Measurements from ENCODE around the gene OVCH1. TPM values are rescaled to one million over a fixed set of nuclear protein-coding genes. Genes with fewer than 3 reads are reported as not detected.

The OVCH1 gene, protein sequence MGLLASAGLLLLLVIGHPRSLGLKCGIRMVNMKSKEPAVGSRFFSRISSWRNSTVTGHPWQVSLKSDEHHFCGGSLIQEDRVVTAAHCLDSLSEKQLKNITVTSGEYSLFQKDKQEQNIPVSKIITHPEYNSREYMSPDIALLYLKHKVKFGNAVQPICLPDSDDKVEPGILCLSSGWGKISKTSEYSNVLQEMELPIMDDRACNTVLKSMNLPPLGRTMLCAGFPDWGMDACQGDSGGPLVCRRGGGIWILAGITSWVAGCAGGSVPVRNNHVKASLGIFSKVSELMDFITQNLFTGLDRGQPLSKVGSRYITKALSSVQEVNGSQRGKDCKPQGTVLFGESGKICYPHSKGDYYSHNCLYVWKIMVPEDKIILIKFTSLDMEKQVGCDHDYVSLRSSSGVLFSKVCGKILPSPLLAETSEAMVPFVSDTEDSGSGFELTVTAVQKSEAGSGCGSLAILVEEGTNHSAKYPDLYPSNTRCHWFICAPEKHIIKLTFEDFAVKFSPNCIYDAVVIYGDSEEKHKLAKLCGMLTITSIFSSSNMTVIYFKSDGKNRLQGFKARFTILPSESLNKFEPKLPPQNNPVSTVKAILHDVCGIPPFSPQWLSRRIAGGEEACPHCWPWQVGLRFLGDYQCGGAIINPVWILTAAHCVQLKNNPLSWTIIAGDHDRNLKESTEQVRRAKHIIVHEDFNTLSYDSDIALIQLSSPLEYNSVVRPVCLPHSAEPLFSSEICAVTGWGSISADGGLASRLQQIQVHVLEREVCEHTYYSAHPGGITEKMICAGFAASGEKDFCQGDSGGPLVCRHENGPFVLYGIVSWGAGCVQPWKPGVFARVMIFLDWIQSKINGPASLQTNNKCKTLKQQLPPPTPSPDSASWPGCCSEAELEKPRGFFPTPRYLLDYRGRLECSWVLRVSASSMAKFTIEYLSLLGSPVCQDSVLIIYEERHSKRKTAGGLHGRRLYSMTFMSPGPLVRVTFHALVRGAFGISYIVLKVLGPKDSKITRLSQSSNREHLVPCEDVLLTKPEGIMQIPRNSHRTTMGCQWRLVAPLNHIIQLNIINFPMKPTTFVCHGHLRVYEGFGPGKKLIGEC
- total RNA-seq (2014; rRNA removed; shearing (Covaris generic)), result 0.45 and 0.76 TPM in 2 replicates

- Histone ChIP-seq H3K36me3 (peaks cover 18% of the 10 kb centered on the region; the same call in 1 of the 2 replicates), H3K4me3 (no peak within 1 kb of the TSS), H3K27me3 (no peaks in the 10 kb centered on the region), H3K27ac (no peak within 1 kb of the TSS), H3K4me1 (no peaks in the 10 kb centered on the region), H3K9me3 (replicated peaks) (no peaks in the 10 kb centered on the region)
- DNase-seq, result no peak
Measured at GRCh38 chr12:29497588-29497987, at the start of gene OVCH1. OVCH1 (minus strand) TSS chr12:29497686; CDS start chr12:29497686, 0 bp downstream.

GRCh38 chr12:29547151-29547632, 49.7 kb upstream of the OVCH1 start:
- H3K9me3 ChIP-seq (replicated peaks), result 0 out of 2 replicates have a peak, but pooled peaks cover 2% of the 10 kb centered on the region
- H3K36me3 ChIP-seq, result peaks cover 29% of the 10 kb centered on the region
- H3K4me1 ChIP-seq, result peaks cover 25% of the 10 kb centered on the region
- no peak overlapping the region for H3K4me3 ChIP-seq
- DNase-seq, result peak in 1 of 2 experiments; percentile 19
- peak overlapping the region; percentile 80 for H3K27ac ChIP-seq
- no peaks in the 10 kb centered on the region for H3K27me3 ChIP-seq

DNA sequence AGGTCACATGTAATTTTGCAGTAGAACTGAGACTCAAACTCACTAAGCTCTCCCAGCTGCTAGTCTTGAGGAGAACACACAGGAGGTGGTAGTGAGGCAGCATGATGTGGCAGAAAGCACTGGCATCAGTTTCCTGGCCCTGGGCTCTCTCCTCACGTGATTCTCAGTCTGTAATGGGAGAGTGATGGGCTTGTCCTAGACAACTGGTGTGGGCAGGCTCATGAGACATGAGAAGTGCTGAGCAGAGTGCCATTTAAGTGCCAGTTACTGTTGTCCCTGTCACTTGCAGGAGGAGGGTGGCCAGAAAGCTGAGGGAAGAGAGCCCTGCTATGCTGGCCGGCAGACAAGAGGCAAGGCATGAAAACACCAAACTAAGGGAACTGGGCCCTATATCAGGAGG, 48.5 kb upstream of the OVCH1 start:
- DNase-seq, result peak in 1 of 2 experiments; percentile 17
- H3K27ac ChIP-seq, result no peak overlapping the region
- 0 out of 2 replicates have a peak, but pooled peaks cover 2% of the 10 kb centered on the region for H3K9me3 ChIP-seq (replicated peaks)

DNA sequence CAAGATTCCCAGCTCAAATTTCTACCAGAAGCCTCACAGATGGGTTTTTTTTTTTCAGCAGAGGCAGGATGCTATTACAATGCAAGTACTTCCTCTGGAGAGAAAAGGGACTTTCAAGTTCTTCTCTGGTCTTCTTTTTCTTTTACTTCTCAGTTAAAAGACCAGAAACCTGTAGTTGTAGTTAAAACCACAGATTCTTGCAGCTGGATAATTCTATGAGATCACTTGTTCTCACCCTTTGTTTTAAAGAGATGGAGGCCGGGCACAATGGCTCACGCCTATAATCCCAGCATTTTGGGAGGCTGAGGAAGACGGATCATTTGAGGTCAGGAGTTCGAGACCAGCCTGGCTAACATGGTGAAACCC, 47.6 kb upstream of the OVCH1 start:
- Histone ChIP-seq H3K27me3 (no peaks in the 10 kb centered on the region), H3K9me3 (replicated peaks) (0 out of 2 replicates have a peak, but pooled peaks cover 2% of the 10 kb centered on the region), H3K36me3 (peaks cover 32% of the 10 kb centered on the region), H3K27ac (no peak overlapping the region), H3K4me3 (no peak overlapping the region), H3K4me1 (peaks cover 25% of the 10 kb centered on the region)
- no peak for DNase-seq

More for the DNA sequence above, 48.5 kb upstream of the OVCH1 start:
- H3K4me1 ChIP-seq, result peaks cover 25% of the 10 kb centered on the region
- H3K27me3 ChIP-seq, result no peaks in the 10 kb centered on the region
- H3K4me3 ChIP-seq, result no peak overlapping the region
- H3K36me3 ChIP-seq, result peaks cover 32% of the 10 kb centered on the region

DNA sequence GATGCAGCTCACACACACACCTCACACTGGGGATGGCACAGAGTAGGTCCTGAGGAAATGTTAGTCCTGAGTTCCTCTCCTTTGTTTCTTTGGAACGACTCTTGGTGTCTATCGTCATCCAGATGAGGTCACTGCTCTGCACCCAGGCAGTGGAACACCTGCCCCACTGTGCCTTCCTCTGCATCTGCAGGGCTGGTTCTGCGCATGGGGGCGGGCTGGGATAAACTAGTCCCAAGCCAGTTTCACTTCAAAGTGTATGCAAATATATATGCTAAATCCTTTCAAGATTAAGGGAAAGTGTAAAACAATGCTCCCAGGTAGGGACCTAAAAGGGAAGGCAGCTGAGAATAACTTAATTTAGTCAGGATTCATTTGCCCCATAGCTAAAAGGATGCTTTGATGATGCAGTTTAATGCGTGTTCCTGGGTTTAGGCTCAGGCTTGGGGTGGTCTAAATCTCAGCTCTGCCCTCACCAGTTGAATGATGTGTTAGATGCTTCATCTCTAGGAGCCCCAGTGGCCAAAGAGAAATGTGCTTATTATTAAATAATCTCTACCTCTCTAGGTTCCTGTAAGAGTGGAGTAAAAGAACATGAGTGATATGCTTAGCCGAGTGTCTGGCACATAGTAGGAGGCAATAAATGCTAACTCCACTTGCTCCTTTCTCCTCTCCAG, 47.1 kb upstream of the OVCH1 start:
- H3K4me1 ChIP-seq, result peaks cover 25% of the 10 kb centered on the region
- H3K4me3 ChIP-seq, result no peak overlapping the region
- no peak for DNase-seq
- 0 out of 2 replicates have a peak, but pooled peaks cover 2% of the 10 kb centered on the region for H3K9me3 ChIP-seq (replicated peaks)
- no peak overlapping the region for H3K27ac ChIP-seq
- H3K27me3 ChIP-seq, result no peaks in the 10 kb centered on the region
- peaks cover 32% of the 10 kb centered on the region for H3K36me3 ChIP-seq

- peaks cover 29% of the 10 kb centered on the region for H3K36me3 ChIP-seq
- peaks cover 20% of the 10 kb centered on the region for H3K4me1 ChIP-seq
- no peaks in the 10 kb centered on the region for H3K9me3 ChIP-seq (replicated peaks)
- H3K4me3 ChIP-seq, result no peak overlapping the region
- DNase-seq, result no peak
- no peak overlapping the region for H3K27ac ChIP-seq
- H3K27me3 ChIP-seq, result no peaks in the 10 kb centered on the region
Measured at GRCh38 chr12:29543036-29543435, 45.5 kb upstream of the OVCH1 start.

GRCh38 chr12:29537298-29537697, 39.8 kb upstream of the OVCH1 start:
- Histone ChIP-seq H3K27me3 (no peaks in the 10 kb centered on the region), H3K36me3 (peaks cover 35% of the 10 kb centered on the region), H3K4me3 (no peak overlapping the region), H3K4me1 (peaks cover 13% of the 10 kb centered on the region), H3K27ac (no peak overlapping the region), H3K9me3 (replicated peaks) (no peaks in the 10 kb centered on the region)
- DNase-seq, result no peak

- Histone ChIP-seq H3K36me3 (peaks cover 42% of the 10 kb centered on the region), H3K4me3 (no peak overlapping the region), H3K4me1 (peaks cover 13% of the 10 kb centered on the region), H3K27ac (peak overlapping the region; percentile 41; the same call in 1 of the 2 replicates), H3K9me3 (replicated peaks) (no peaks in the 10 kb centered on the region), H3K27me3 (no peaks in the 10 kb centered on the region)
- DNase-seq, result peak in 1 of 2 experiments; percentile 29
Measured at GRCh38 chr12:29534935-29535334, 37.4 kb upstream of the OVCH1 start.

DNA sequence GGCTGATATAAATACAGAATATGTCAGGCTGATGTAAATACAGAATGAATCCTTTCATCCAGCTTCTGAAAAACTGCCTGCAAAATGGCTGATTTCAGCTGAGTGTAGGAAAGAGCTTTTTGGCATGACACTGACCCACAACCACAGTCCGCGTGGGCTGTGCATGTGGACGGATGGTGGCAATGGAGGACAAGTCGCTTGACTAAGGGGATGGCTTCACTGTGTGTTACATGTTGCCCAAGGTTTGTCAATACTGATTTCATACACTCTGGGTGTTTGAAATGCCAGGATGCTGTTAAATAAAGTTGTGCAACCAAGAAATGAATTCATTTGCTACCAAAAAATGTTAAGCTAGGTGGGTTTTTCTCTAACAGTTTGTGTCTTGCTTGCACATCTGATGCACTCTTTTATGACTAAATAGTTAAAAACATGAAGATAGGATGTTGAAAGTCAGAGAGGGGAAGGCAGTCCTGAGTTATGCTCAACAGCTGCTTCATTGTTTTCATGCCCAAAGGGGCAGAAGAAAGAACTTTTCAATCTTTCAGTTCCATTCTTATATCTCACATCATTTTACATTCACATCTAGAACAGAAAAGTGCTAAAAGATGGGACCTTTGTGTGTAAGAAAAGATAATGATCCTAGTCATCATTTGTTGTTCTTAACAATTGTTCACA, 36.5 kb upstream of the OVCH1 start:
- Histone ChIP-seq H3K36me3 (peaks cover 42% of the 10 kb centered on the region), H3K27ac (peak overlapping the region; percentile 41), H3K4me3 (no peak overlapping the region), H3K4me1 (peaks cover 13% of the 10 kb centered on the region), H3K9me3 (replicated peaks) (no peaks in the 10 kb centered on the region), H3K27me3 (no peaks in the 10 kb centered on the region)
- DNase-seq, result peak in 1 of 2 experiments; percentile 46

DNA sequence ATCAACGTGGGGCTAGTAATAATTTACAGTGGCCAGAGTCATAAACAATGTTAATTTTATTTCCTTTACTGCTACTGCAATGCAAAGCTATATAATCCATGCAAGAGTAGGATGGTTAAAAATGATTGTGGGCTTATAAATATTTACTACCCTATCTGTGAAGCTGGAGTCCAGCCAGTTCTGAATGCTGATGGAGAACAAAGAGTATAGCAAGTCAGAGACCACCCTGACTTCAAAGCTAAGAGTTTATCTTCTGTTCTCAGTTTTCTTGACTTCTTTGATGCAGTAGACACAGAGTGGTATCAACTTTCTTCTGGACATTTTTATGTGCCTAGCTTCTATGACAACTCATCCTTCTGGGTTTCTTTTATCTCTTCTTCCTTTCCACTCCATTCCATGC, 34.0 kb upstream of the OVCH1 start:
- Histone ChIP-seq H3K9me3 (replicated peaks) (no peaks in the 10 kb centered on the region), H3K4me1 (peaks cover 13% of the 10 kb centered on the region), H3K36me3 (peaks cover 51% of the 10 kb centered on the region), H3K27ac (no peak overlapping the region), H3K27me3 (no peaks in the 10 kb centered on the region), H3K4me3 (no peak overlapping the region)
- peak in 1 of 2 experiments; percentile 21 for DNase-seq

DNA sequence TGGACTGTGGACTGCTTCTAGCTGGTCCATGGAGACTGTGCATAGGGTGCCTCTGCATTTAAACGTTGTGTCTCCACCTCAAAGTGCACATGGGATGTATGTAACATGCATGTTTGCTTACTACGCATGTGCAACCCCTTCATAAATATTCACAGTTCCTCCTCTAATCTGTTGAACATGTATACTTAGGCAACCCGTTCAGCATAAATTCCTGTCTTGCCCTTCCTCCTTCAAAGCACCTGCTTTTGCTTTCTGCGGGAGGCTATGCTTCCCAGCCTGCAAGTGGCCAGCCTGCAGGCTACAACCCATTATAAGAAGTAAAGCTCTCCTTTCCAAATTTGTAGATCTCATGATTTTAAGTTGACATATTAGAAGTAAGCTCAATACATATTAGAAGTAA, 33.0 kb upstream of the OVCH1 start:
- Histone ChIP-seq H3K27me3 (no peaks in the 10 kb centered on the region), H3K9me3 (replicated peaks) (no peaks in the 10 kb centered on the region), H3K27ac (no peak overlapping the region), H3K4me3 (no peak overlapping the region), H3K36me3 (peaks cover 48% of the 10 kb centered on the region), H3K4me1 (peaks cover 13% of the 10 kb centered on the region)
- DNase-seq, result no peak

- Histone ChIP-seq H3K4me1 (no peaks in the 10 kb centered on the region), H3K36me3 (peaks cover 47% of the 10 kb centered on the region), H3K4me3 (no peak overlapping the region), H3K27me3 (no peaks in the 10 kb centered on the region), H3K27ac (no peak overlapping the region), H3K9me3 (replicated peaks) (no peaks in the 10 kb centered on the region)
- DNase-seq, result no peak
Measured at GRCh38 chr12:29528161-29528560, 30.7 kb upstream of the OVCH1 start.

DNA sequence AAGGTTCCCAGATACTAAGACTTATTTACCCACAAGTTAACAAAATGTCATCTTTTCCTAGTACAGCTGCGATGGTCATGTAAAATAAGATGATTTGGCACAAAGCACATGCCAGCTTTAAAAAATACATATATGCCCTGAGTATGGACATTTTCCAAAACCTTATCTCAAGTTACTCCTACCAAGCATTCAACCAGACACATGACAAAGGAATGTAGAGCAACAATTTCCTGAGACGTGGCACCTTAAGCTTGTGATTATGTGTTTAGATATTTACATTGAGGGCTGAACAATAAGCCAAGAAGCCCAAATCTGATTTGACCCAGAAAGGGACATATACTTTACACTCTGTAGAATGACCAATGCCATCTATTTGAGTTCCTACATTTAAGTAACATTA, 24.5 kb upstream of the OVCH1 start:
- Histone ChIP-seq H3K4me3 (no peak overlapping the region), H3K27ac (no peak overlapping the region)
- no peak for DNase-seq

More for the DNA sequence above, 24.5 kb upstream of the OVCH1 start:
- peaks cover 4% of the 10 kb centered on the region; the same call in 1 of the 2 replicates for H3K4me1 ChIP-seq
- H3K27me3 ChIP-seq, result no peaks in the 10 kb centered on the region
- H3K36me3 ChIP-seq, result peaks cover 54% of the 10 kb centered on the region
- H3K9me3 ChIP-seq (replicated peaks), result no peaks in the 10 kb centered on the region
